Stimulated activated CD8-positive, alpha-beta memory T cell treated with anti-CD3 and anti-CD28 coated beads, Interleukin-4, amount 100 ng/mL, for 48 hours (primary cell): Measurements from ENCODE around the gene PCID2.

Experiments
- DNase-seq: peaks from one replicate; pipeline ENCODE4 v3.0.0-alpha.2; 2020

The PCID2 gene

GRCh38 chr13:113148407-113148806, 60.1 kb downstream of the PCID2 start:
- DNase-seq = no peak

GRCh38 chr13:113147206-113147605, 61.3 kb downstream of the PCID2 start:
- DNase-seq = no peak

- DNase-seq = no peak
Measured at GRCh38 chr13:113146750-113147149, 61.7 kb downstream of the PCID2 start.

- no peak for DNase-seq
Measured at GRCh38 chr13:113145911-113146598, 62.4 kb downstream of the PCID2 start.

- peak; percentile 71 for DNase-seq
Measured at GRCh38 chr13:113145496-113145895, 63.0 kb downstream of the PCID2 start.

GRCh38 chr13:113144255-113144629, 64.2 kb downstream of the PCID2 start:
- peak; percentile 1 for DNase-seq

- DNase-seq = no peak
Measured at GRCh38 chr13:113143466-113144254, 64.8 kb downstream of the PCID2 start.

GRCh38 chr13:113142876-113143275, 65.6 kb downstream of the PCID2 start:
- no peak for DNase-seq

- DNase-seq = no peak
Measured at GRCh38 chr13:113141601-113141970, 66.9 kb downstream of the PCID2 start.

- DNase-seq = no peak
Measured at GRCh38 chr13:113140677-113141600, 67.5 kb downstream of the PCID2 start.

- no peak for DNase-seq
Measured at GRCh38 chr13:113139577-113139976, 68.9 kb downstream of the PCID2 start.

- DNase-seq = no peak
Measured at GRCh38 chr13:113138792-113139551, 69.5 kb downstream of the PCID2 start.

GRCh38 chr13:113137691-113138298, 70.7 kb downstream of the PCID2 start:
- no peak for DNase-seq

GRCh38 chr13:113135281-113135760, 73.1 kb downstream of the PCID2 start:
- no peak for DNase-seq

GRCh38 chr13:113129921-113130750, 78.3 kb downstream of the PCID2 start:
- peak; percentile 56 for DNase-seq

- no peak for DNase-seq
Measured at GRCh38 chr13:113129480-113129879, 79.0 kb downstream of the PCID2 start.
